ENCODE measurements around the gene EFCAB11. TPM values are rescaled to one million over a fixed set of nuclear protein-coding genes. Genes with fewer than 3 reads are reported as not detected.

EFCAB11 gene
- total RNA-seq, 1 donor from 2014 or later, result 7.5 TPM

- H3K4me3 Mint-ChIP-seq (ENCODE audit: unreplicated experiment), result no peak overlapping the region
- FAIRE-seq (no peak), DNase-seq (ENCODE audit: low read depth) (peak; percentile 81)
- no peaks in the 10 kb centered on the region for H3K79me2 ChIP-seq (ENCODE audit: insufficient read depth, low read length)
- no peak overlapping the region for H3K27ac ChIP-seq (ENCODE audit: low read depth, low read length)
- no peak overlapping the region for H2AFZ ChIP-seq (ENCODE audit: low read depth, low read length)
- no peaks in the 10 kb centered on the region for H3K27me3 ChIP-seq (ENCODE audit: insufficient read depth, low read length)
- H3K9me3 Mint-ChIP-seq (ENCODE audit: unreplicated experiment), result no peaks in the 10 kb centered on the region
- H3K27me3 Mint-ChIP-seq (ENCODE audit: low read depth, unreplicated experiment), result no peaks in the 10 kb centered on the region
- H3K9me3 ChIP-seq (ENCODE audit: insufficient read depth, low read depth, low read length), result no peaks in the 10 kb centered on the region
- TF ChIP-seq EZH2 (IDR thresholded peaks at IDR 0.05; ENCODE audit: insufficient read depth, low read length) (no peak), CTCF (IDR thresholded peaks at IDR 0.05; ENCODE audit: insufficient read depth, low read depth, low read length) (no peak)
- H3K4me3 ChIP-seq (ENCODE audit: insufficient read depth, low read depth, low read length), result no peak overlapping the region
- H4K20me1 ChIP-seq (ENCODE audit: insufficient read depth, low read length), result no peaks in the 10 kb centered on the region
- no peaks in the 10 kb centered on the region for H3K36me3 ChIP-seq (ENCODE audit: insufficient read depth, low read length)
- peaks cover 20% of the 10 kb centered on the region for H3K4me1 ChIP-seq (ENCODE audit: insufficient read depth, low read length)
- H3K4me2 ChIP-seq (ENCODE audit: low read length), result no peak overlapping the region
- H3K9ac ChIP-seq (ENCODE audit: low read length), result no peak overlapping the region
- no peak overlapping the region for H3K27ac Mint-ChIP-seq (ENCODE audit: unreplicated experiment)
- no peaks in the 10 kb centered on the region for H3K36me3 Mint-ChIP-seq (ENCODE audit: low read depth, unreplicated experiment)
- H3K4me1 Mint-ChIP-seq (ENCODE audit: low read depth, unreplicated experiment), result peaks cover 24% of the 10 kb centered on the region
Observed at GRCh38 chr14:89853936-89854693, 100.4 kb downstream of the EFCAB11 start.

- FAIRE-seq (no peak), DNase-seq (ENCODE audit: low read depth) (no peak)
- Histone ChIP-seq H3K4me3 (ENCODE audit: insufficient read depth, low read depth, low read length) (no peak overlapping the region), H3K4me1 (ENCODE audit: insufficient read depth, low read length) (peaks cover 9% of the 10 kb centered on the region), H3K79me2 (ENCODE audit: insufficient read depth, low read length) (no peaks in the 10 kb centered on the region), H3K9ac (ENCODE audit: low read length) (no peak overlapping the region), H2AFZ (ENCODE audit: low read depth, low read length) (no peak overlapping the region), H3K9me3 (ENCODE audit: insufficient read depth, low read depth, low read length) (no peaks in the 10 kb centered on the region), H3K36me3 (ENCODE audit: insufficient read depth, low read length) (no peaks in the 10 kb centered on the region), H3K4me2 (ENCODE audit: low read length) (no peak overlapping the region), H3K27me3 (ENCODE audit: insufficient read depth, low read length) (no peaks in the 10 kb centered on the region), H4K20me1 (ENCODE audit: insufficient read depth, low read length) (no peaks in the 10 kb centered on the region), H3K27ac (ENCODE audit: low read depth, low read length) (no peak overlapping the region)
- Mint-ChIP-seq H3K36me3 (ENCODE audit: low read depth, unreplicated experiment) (no peaks in the 10 kb centered on the region), H3K4me3 (ENCODE audit: unreplicated experiment) (no peak overlapping the region), H3K9me3 (ENCODE audit: unreplicated experiment) (no peaks in the 10 kb centered on the region), H3K4me1 (ENCODE audit: low read depth, unreplicated experiment) (peaks cover 22% of the 10 kb centered on the region), H3K27me3 (ENCODE audit: low read depth, unreplicated experiment) (no peaks in the 10 kb centered on the region), H3K27ac (ENCODE audit: unreplicated experiment) (no peak overlapping the region)
- TF ChIP-seq CTCF (IDR thresholded peaks at IDR 0.05; ENCODE audit: insufficient read depth, low read depth, low read length) (no peak), EZH2 (IDR thresholded peaks at IDR 0.05; ENCODE audit: insufficient read depth, low read length) (no peak)
Observed at GRCh38 chr14:89851106-89851505, 103.4 kb downstream of the EFCAB11 start.

- Histone ChIP-seq H3K4me1 (ENCODE audit: insufficient read depth, low read length) (peaks cover 7% of the 10 kb centered on the region), H4K20me1 (ENCODE audit: insufficient read depth, low read length) (no peaks in the 10 kb centered on the region), H3K36me3 (ENCODE audit: insufficient read depth, low read length) (no peaks in the 10 kb centered on the region), H3K79me2 (ENCODE audit: insufficient read depth, low read length) (no peaks in the 10 kb centered on the region), H2AFZ (ENCODE audit: low read depth, low read length) (no peak overlapping the region), H3K27ac (ENCODE audit: low read depth, low read length) (no peak overlapping the region), H3K9me3 (ENCODE audit: insufficient read depth, low read depth, low read length) (no peaks in the 10 kb centered on the region), H3K4me2 (ENCODE audit: low read length) (no peak overlapping the region), H3K9ac (ENCODE audit: low read length) (no peak overlapping the region), H3K27me3 (ENCODE audit: insufficient read depth, low read length) (no peaks in the 10 kb centered on the region), H3K4me3 (ENCODE audit: insufficient read depth, low read depth, low read length) (no peak overlapping the region)
- Mint-ChIP-seq H3K27me3 (ENCODE audit: low read depth, unreplicated experiment) (no peaks in the 10 kb centered on the region), H3K4me1 (ENCODE audit: low read depth, unreplicated experiment) (peaks cover 19% of the 10 kb centered on the region), H3K36me3 (ENCODE audit: low read depth, unreplicated experiment) (no peaks in the 10 kb centered on the region), H3K4me3 (ENCODE audit: unreplicated experiment) (no peak overlapping the region), H3K9me3 (ENCODE audit: unreplicated experiment) (no peaks in the 10 kb centered on the region), H3K27ac (ENCODE audit: unreplicated experiment) (peak overlapping the region; percentile 29)
- FAIRE-seq (no peak), DNase-seq (ENCODE audit: low read depth) (peak; percentile 68)
- TF ChIP-seq EZH2 (IDR thresholded peaks at IDR 0.05; ENCODE audit: insufficient read depth, low read length) (no peak), CTCF (IDR thresholded peaks at IDR 0.05; ENCODE audit: insufficient read depth, low read depth, low read length) (no peak)
Observed at GRCh38 chr14:89849931-89850330, 104.6 kb downstream of the EFCAB11 start.
